Fibroblast of villous mesenchyme (primary cell): ENCODE data around the gene CTAGE1. TPM values are rescaled to one million over a fixed set of nuclear protein-coding genes. Genes with fewer than 3 reads are reported as not detected.
A peak's percentile ranks its signal among the peaks of the same experiment; 100 is the strongest.

Experiments
- DNase-seq: peaks from one replicate; pipeline ENCODE4 v3.0.0-alpha.2; 2010; ENCODE audit warnings: low read depth
- H3K4me3 ChIP-seq: 2 replicates; pipeline ENCODE4 v1.5.1; 2011; ENCODE audit warnings: low read depth, mild to moderate bottlenecking, low read length
- CTCF ChIP-seq: IDR thresholded peaks from 2 replicates; pipeline ENCODE4 v1.5.1; 2012; ENCODE audit warnings: low read depth, mild to moderate bottlenecking, low read length; ENCODE audit not compliant: insufficient read depth
- total RNA-seq: library from RNA; depleted of rRNA; stranded (reverse); fragments of >200 nt; gene quantifications from 2 replicates; pipeline ENCODE4 v1.2.3, GENCODE V29; 2012

The CTAGE1 gene
- total RNA-seq, result 0.43 TPM in 1 of 2 replicates, not detected in the other

GRCh38 chr18:22417496-22418188, at the start of gene CTAGE1:
CTAGE1 (minus strand) TSS chr18:22417915; CDS start chr18:22417811, 104 bp downstream.
- no peak for TF ChIP-seq CTCF
- H3K4me3 ChIP-seq, result no peak within 1 kb of the TSS
- no peak for DNase-seq

- H3K4me3 ChIP-seq, result no peak overlapping the region
- DNase-seq, result peak; percentile 80
- no peak for TF ChIP-seq CTCF
Observed at GRCh38 chr18:22466608-22467395, 49.1 kb upstream of the CTAGE1 start.

- peak; percentile 91 for DNase-seq
- H3K4me3 ChIP-seq, result no peak overlapping the region
Observed at GRCh38 chr18:22465859-22466457, 48.2 kb upstream of the CTAGE1 start.

GRCh38 chr18:22463076-22463475, 45.4 kb upstream of the CTAGE1 start:
- H3K4me3 ChIP-seq, result no peak overlapping the region
- no peak for TF ChIP-seq CTCF
- DNase-seq, result no peak

More at GRCh38 chr18:22465859-22466457, 48.2 kb upstream of the CTAGE1 start:
- TF ChIP-seq CTCF, result no peak

GRCh38 chr18:22459491-22459890, 41.8 kb upstream of the CTAGE1 start:
- no peak for DNase-seq
- TF ChIP-seq CTCF, result no peak
- H3K4me3 ChIP-seq, result no peak overlapping the region

- DNase-seq, result no peak
- no peak for TF ChIP-seq CTCF
- no peak overlapping the region for H3K4me3 ChIP-seq
Observed at GRCh38 chr18:22457524-22457923, 39.8 kb upstream of the CTAGE1 start.
